ENCODE data around the gene NEURL1.

- TF ChIP-seq CTCF (IDR thresholded peaks at IDR 0.05) (no peak), POLR2A (IDR thresholded peaks at IDR 0.05) (no peak)
These were observed 44.0 kb upstream of the NEURL1 start for GRCh38 chr10:103449208-103450144.
